NCI-H2227 treated with DMSO at 0.1 percent for 48 hours (cell line): ENCODE data around the gene LSM11.
"Not testable (repeated sequence)": the region's sequence is repeated elsewhere in the genome, so short reads cannot be mapped to it uniquely, and the experiment has no call there.

Source experiments
- DNase-seq: peaks from one replicate; lab custom pipeline; 2025; lab: John Stamatoyannopoulos, UW

The LSM11 gene

GRCh38 chr5:157743163-157744050 is at the start of gene LSM11:
TSS of gene LSM11 (plus strand) at chr5:157743712. CDS start at chr5:157743751, 39 bp downstream.
- peak; percentile 77 for DNase-seq

- DNase-seq = not testable (repeated sequence)
Observed at GRCh38 chr5:157693816-157694215, 49.7 kb upstream of the LSM11 start.

DNA sequence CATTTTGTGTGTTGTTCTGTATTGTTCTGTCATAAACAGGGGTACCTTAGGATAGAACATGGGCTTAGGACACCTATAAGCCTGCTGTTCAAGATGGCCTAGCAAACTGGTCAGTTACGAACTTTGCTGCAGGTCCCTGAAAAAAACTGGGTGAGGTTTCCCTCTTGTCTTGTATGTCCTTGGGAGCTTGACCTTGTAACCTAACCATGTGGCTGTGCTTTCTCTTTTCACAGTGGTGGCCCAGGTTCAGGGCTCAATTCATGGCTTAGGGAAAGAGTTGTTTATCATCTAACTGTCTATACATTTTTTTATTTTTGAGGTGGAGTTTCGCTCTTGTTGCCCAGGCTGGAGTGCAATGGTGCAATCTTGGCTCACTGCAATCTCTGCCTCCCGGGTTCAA is 47.4 kb upstream of the LSM11 start:
- DNase-seq = not testable (repeated sequence)

GRCh38 chr5:157698674-157699073 is 44.8 kb upstream of the LSM11 start:
- DNase-seq = not testable (repeated sequence)

GRCh38 chr5:157703736-157704135 is 39.8 kb upstream of the LSM11 start:
- DNase-seq = no peak

- no peak for DNase-seq
Observed at GRCh38 chr5:157708866-157709265, 34.6 kb upstream of the LSM11 start.

DNA sequence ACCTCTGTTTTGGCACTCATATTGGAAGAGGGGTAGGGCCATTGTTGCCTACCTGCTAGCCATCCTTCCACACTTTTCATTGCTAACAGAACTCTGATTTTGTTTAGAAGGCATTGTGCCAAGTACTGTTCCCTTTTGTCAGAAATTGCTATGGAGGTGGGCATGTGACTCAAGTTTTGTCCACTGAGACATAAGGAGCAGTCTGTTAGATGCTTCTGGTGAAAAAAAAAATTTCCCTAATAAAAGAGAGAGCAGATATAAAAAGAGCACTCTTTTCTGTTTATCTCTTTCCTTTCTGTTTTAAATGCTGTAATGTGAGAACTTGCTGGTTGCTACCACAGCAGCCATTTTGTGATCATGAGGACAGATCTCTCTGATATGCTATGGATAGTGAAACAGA is 34.2 kb upstream of the LSM11 start:
- DNase-seq = no peak

DNA sequence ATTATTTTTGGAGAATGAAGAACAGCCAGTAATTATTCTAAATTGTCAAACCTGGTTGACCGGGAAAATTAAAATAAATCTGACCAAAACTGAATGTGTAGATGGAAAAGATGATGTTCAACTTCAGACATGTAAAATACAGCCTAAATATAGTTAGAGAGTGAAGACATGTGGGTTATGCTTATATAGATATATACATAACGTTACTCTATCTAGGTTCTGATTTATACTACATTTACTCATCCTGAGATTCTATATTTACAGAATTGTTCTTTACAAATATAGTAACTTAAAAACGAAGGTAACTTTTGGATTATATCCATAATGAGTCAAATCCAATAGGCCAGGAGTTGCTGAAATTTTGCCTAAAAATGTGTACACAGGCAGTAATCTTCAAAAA is 33.1 kb upstream of the LSM11 start:
- no peak for DNase-seq

- DNase-seq = no peak
Observed at GRCh38 chr5:157710882-157711281, 32.6 kb upstream of the LSM11 start.

DNA sequence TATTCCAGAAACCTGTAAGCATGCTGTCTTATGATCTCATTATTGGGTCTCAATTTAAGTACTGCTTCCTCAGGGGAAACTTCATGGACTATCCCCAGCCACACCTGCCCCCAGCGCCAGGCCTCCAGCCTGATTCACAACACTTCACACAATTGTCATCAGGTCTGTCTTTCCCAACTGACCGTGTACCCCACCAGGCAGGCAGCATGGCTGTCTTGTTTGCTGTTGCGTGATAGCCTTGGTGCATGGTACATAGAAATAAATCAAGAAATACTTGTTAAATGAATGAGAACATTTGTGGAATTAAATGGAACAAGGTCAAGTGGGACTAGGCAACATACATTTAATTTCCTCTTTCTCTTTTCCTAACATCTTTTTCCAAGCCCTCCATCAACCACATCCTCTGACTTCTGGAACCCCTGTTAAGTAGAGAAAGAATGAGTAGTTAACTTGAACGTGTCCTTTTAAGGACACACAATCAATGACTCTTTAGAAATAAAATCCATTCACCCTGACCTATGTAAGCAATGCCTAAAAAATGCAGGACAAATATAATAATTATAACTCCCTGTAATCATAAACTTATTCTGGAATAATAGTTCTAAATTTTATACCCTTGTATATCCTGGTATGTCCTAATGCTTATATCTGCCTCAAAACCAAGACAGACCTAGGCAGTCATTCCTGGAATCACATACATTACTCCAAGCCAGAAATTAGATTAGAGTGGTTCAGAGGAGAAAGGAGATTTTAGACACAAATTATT is 29.5 kb upstream of the LSM11 start:
- no peak for DNase-seq

- no peak for DNase-seq
Observed at GRCh38 chr5:157714596-157714864, 29.0 kb upstream of the LSM11 start.

GRCh38 chr5:157718519-157718918 is 25.0 kb upstream of the LSM11 start:
- DNase-seq = peak; percentile 5

DNA sequence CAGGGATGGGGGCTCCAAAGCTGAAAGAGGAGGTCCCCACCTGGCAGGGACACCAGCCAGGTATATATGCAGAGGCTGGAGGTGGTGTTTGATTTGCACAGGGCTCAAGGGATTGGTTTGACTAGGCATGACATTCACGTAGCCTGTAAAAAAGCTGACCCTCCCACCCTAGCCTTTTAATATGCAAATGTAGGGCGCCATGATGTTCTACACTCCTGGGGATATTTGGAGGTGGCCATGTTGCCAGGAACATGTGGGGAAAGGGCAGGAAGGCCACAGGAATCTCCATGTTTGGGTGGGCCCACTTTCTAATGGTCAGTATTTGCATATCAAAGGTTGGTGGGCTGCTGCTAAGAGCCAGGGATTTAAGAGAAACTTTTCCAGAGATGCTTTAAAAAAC is 24.3 kb upstream of the LSM11 start:
- DNase-seq = no peak

GRCh38 chr5:157721159-157721558 is 22.4 kb upstream of the LSM11 start:
- no peak for DNase-seq

DNA sequence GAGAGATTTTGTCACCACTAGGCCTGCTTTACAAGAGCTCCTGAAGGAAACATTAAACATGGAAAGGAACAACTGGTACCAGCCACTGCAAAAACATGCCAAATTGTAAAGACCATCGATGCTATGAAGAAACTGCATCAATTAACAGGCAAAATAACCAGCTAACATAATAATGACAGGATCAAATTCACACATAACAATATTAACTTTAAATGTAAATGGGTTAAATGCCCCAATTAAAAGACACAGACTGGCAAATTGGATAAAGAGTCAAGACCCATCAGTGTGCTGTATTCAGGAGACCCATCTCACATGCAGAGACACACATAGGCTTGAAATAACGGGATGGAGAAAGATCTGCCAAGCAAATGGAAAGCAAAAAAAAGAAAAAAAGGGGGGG is 20.6 kb upstream of the LSM11 start:
- DNase-seq = not testable (repeated sequence)

GRCh38 chr5:157726607-157727006 is 16.9 kb upstream of the LSM11 start:
- not testable (repeated sequence) for DNase-seq

DNA sequence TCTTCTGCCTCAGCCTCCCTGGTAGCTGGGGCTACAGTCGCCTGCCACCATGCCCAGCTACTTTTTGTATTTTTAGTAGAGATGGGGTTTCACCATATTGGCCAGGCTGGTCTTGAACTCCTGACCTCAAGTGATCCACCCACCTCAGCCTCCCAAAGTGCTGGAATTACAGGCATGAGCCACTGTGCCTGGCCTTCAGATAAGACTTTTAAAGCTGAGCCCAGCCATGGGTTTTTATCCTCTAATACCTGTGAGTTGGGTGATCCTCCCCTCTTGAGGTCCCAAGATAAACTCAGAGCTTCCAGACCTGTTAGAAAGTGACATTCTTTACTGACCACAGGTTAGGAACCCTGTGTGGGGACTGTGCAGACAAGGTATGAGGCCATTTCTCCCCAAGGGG is 15.7 kb upstream of the LSM11 start:
- not testable (repeated sequence) for DNase-seq

DNA sequence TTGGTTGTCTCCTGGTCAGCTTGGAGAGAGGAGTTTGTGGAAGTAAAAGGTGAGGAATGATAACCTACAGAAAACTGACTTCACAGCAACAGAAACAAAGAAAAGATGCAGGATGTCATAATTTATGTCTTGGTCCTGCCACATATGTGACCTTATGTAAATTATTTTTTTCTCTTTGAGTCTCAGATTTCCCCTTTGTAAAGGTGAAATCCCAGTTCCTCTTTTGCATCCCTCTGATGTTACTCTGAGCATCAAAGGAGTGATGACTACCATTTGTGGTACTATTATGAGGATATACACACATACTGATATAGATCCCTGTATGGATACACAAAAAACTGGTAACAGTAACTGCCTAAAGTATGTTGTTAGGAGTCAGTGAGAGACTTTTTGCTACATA is 13.7 kb upstream of the LSM11 start:
- no peak for DNase-seq

GRCh38 chr5:157730900-157731271 is 12.6 kb upstream of the LSM11 start:
- DNase-seq = no peak

DNA sequence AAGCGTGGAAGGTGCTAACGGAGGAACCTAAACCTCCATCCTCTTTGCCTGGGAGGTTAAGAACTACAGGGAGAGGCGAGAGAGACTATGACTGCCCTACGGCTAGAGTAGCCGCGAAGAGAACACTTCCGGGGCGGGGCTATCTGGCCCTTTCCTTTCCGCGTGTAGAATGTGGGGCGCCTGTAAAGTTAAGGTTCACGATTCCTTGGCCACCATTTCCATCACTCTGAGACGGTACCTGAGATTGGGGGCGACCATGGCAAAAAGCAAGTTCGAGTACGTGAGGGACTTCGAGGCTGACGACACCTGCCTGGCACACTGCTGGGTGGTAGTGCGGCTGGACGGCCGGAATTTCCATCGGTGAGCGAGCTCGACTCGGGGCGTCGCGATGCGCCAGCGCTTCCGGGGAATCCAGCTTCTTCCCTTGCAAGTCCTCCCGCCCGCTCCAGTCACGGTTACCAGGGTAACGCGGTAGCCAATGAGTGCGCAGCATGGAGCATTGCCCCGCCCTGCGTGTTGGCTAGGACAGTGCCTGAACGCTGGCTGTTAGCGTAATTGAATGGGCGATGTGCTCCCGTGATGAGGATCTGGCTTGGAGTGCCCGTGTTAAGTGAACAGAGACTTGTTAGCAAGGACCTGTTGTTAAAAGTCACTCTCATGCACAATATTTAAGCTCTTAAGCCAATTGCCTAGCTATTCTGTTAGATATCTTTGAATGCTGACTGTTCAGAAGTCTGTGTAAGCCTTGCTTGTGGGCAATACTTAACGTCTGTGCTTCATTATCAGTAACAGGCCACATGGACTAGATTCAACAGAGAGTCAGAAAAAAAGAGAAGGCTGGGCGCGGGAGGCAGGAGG is 12.0 kb upstream of the LSM11 start, which contains the start of gene THG1L:
Gene THG1L (plus strand): TSS at position 149 of the 858 bp plus-strand sequence. CDS start 21 bp downstream, at position 170.
- peak; percentile 96 for DNase-seq

DNA sequence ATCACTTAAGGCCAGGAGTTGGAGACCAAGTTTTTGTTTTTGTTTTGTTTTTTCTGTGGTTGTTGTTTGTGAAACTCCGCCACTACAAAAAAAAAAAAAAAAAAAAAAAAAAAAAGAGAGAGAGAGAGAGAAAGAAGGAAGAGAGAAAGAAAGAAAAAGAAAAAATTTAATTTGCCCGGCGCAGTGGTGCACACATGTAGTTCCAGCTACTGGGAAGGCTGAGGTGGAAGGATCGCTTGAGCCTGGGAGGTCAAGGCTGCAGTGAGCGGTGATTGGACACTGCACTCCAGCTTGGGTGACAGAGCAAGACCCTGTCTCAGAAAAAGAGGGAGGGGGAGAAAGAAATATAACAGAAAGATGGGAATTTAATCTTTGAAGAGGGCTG is 11.4 kb upstream of the LSM11 start:
- no peak for DNase-seq

- no peak for DNase-seq
Observed at GRCh38 chr5:157732596-157733262, 10.8 kb upstream of the LSM11 start.
